RWPE1 (cell line): ENCODE results near the gene PITX1.

Experiments used
- CTCF ChIA-PET: fragments of 350-600 bp; sonication (Branson Sonifier 250); formaldehyde crosslinking; extraction: SDS; loops from one replicate; lab custom pipeline; 2021; lab: Yijun Ruan, JAX
- POLR2A ChIA-PET: fragments of 400-600 bp; formaldehyde crosslinking; extraction: SDS; loops from one replicate; lab custom pipeline; 2020; ENCODE audit warnings: antibody characterized with exemption; ENCODE audit not compliant: low non-redundant PET; lab: Yijun Ruan, JAX
- DNase-seq: peaks from one replicate; pipeline ENCODE4 v3.0.0; 2012; ENCODE audit warnings: low spot score
- H3K27ac ChIP-seq: fragments of 450-650 bp; 2 replicates; pipeline ENCODE4 v1.5.1; 2017
- CTCF ChIP-seq: fragments of 450-650 bp; conservative IDR thresholded peaks from 2 replicates; pipeline ENCODE4 v1.5.1; 2017; ENCODE audit warnings: low read depth, mild to moderate bottlenecking

Gene PITX1

GRCh38 chr5:135063056-135063445 lies 29.0 kb upstream of the PITX1 start:
- ChIA-PET POLR2A (no interaction called here), CTCF (interaction anchor here (0.7 to 1.1 kb wide), 2 partner anchors 17 to 128 kb away, joined by 3 to 6 read pairs; no protein-coding TSS in a partner anchor)
- no peak for TF ChIP-seq CTCF
- H3K27ac ChIP-seq: no peak overlapping the region
- DNase-seq: no peak

GRCh38 chr5:135062216-135063055 lies 28.4 kb upstream of the PITX1 start:
- ChIA-PET CTCF (interaction anchor here (0.7 to 1.1 kb wide), 2 partner anchors 16 to 129 kb away, joined by 3 to 6 read pairs; no protein-coding TSS in a partner anchor), POLR2A (no interaction called here)
- no peak for TF ChIP-seq CTCF
- no peak for DNase-seq
- no peak overlapping the region for H3K27ac ChIP-seq

DNA sequence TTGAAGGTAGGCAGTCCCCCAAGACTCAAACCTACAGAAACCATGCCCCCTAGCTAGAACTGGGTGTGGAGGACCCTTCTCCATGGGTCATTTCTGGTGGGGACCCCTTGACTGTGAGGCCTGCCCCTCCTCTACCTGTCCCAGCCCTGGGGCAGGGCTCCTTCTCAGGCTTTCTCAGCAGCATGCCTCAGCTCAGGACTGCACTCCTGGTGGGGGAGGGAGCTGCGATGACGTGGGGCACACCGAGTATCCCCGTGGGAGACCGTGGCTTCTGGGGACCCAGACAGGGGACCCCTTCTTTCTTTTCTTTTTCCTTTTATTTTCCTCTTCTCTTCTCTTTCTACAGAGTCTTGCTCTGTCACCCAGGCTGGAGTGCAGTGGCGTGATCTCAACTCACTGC lies 27.0 kb upstream of the PITX1 start:
- no peak overlapping the region for H3K27ac ChIP-seq
- DNase-seq: no peak
- CTCF ChIA-PET: interaction anchor here (0.6 to 1.0 kb wide), 5 partner anchors 12 to 126 kb away, joined by 3 to 5 read pairs (median 3); no protein-coding TSS in a partner anchor
- TF ChIP-seq CTCF: no peak
- POLR2A ChIA-PET: interaction anchor here (0.5 kb wide), 1 partner anchor 278 kb away, joined by 3 read pairs; no protein-coding TSS in a partner anchor

DNA sequence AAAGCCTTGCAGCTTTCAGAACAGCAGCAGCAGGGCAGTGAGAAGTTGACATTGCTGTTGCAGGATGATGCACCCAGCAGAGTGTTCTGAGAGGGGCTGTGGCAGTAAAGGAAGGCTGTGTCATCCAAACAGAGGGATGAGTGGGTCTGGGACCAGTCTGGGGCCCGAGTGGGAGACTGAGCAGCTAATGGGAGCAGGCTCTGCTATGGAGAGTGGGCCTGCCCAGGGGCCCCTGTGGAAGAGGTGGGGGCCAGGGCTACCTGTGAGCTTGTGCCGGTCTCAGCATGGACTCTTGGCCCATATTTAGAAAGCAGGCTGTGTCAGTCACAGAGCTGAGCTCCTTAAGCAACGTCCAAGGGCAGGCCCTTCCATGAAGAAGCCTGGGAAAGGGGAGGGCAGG lies 26.0 kb upstream of the PITX1 start:
- POLR2A ChIA-PET: no interaction called here
- DNase-seq: no peak
- TF ChIP-seq CTCF: no peak
- no peak overlapping the region for H3K27ac ChIP-seq
- CTCF ChIA-PET: interaction anchor here (0.6 to 1.2 kb wide), 4 partner anchors 35 to 130 kb away, joined by 3 to 4 read pairs (median 4); no protein-coding TSS in a partner anchor

- POLR2A ChIA-PET: no interaction called here
These were observed 25.2 kb upstream of the PITX1 start for GRCh38 chr5:135059000-135059923.

More at GRCh38 chr5:135059000-135059923, 25.2 kb upstream of the PITX1 start:
- CTCF ChIA-PET: interaction anchor here (0.6 to 1.2 kb wide), 7 partner anchors 13 to 136 kb away, joined by 3 to 4 read pairs (median 3); no protein-coding TSS in a partner anchor
- H3K27ac ChIP-seq: no peak overlapping the region
- no peak for TF ChIP-seq CTCF
- no peak for DNase-seq
